ENCODE measurements around the gene CD63. TPM values are rescaled to one million over a fixed set of nuclear protein-coding genes. Genes with fewer than 3 reads are reported as not detected.

CD63 gene
- total RNA-seq, 1 experiment from 2014 or later: 869 TPM

- Histone ChIP-seq H3K4me2 (ENCODE audit: low read length) (no peak overlapping the region), H3K27ac (ENCODE audit: low read length) (no peak overlapping the region), H3K9me2 (replicated peaks; ENCODE audit: low read length) (no peaks in the 10 kb centered on the region), H4K20me1 (ENCODE audit: low read length) (no peaks in the 10 kb centered on the region), H3K36me3 (ENCODE audit: low read depth, low read length) (no peaks in the 10 kb centered on the region), H3K4me3 (ENCODE audit: low read length) (no peak overlapping the region), H3K9ac (ENCODE audit: low read length) (no peak overlapping the region), H3K27me3 (ENCODE audit: low read length) (no peaks in the 10 kb centered on the region), H3F3A (ENCODE audit: low read length, unreplicated experiment) (no peaks in the 10 kb centered on the region), H3K4me1 (ENCODE audit: insufficient read depth, low read length) (no peaks in the 10 kb centered on the region), H2AFZ (ENCODE audit: low read length) (no peak overlapping the region), H3K79me2 (ENCODE audit: low read length) (no peaks in the 10 kb centered on the region), H3K9me3 (ENCODE audit: low read length) (no peaks in the 10 kb centered on the region)
- ATAC-seq (no peak), DNase-seq (no peak)
- no TSS peak for BruUV-seq (replicated peaks)
- intact Hi-C loops (cut with micrococcal nuclease): no loop called here
- POLR2A ChIA-PET (ENCODE audit: unreplicated experiment): no interaction called here
- CTCF ChIA-PET: no interaction called here
- TF ChIP-seq EZH2 (IDR thresholded peaks at IDR 0.05; ENCODE audit: low read length, unreplicated experiment): no peak
Measured at GRCh38 chr12:55696141-55696540, 32.7 kb downstream of the CD63 start.

GRCh38 chr12:55695349-55695748, 33.5 kb downstream of the CD63 start:
- BruUV-seq (replicated peaks): no TSS peak
- no peaks in the 10 kb centered on the region for H3K36me3 ChIP-seq (ENCODE audit: low read depth, low read length)
- H3F3A ChIP-seq (ENCODE audit: low read length, unreplicated experiment): no peaks in the 10 kb centered on the region
- no peaks in the 10 kb centered on the region for H3K79me2 ChIP-seq (ENCODE audit: low read length)
- ChIA-PET POLR2A (ENCODE audit: unreplicated experiment) (no interaction called here), CTCF (no interaction called here)
- no peaks in the 10 kb centered on the region for H3K4me1 ChIP-seq (ENCODE audit: insufficient read depth, low read length)
- intact Hi-C loops (cut with micrococcal nuclease): no loop called here
- no peak overlapping the region for H3K4me3 ChIP-seq (ENCODE audit: low read length)
- H2AFZ ChIP-seq (ENCODE audit: low read length): no peak overlapping the region
- no peak for DNase-seq
- H3K9me3 ChIP-seq (ENCODE audit: low read length): no peaks in the 10 kb centered on the region
- TF ChIP-seq EZH2 (IDR thresholded peaks at IDR 0.05; ENCODE audit: low read length, unreplicated experiment) (no peak), EZH2phosphoT487 (IDR thresholded peaks at IDR 0.05; ENCODE audit: borderline replicate concordance, low read length) (no peak), CTCF (conservative IDR thresholded peaks at IDR 0.05; ENCODE audit: low read depth, low read length) (no peak)
- ATAC-seq: no peak
- H4K20me1 ChIP-seq (ENCODE audit: low read length): no peaks in the 10 kb centered on the region
- H3K9me2 ChIP-seq (replicated peaks; ENCODE audit: low read length): no peaks in the 10 kb centered on the region
- no peak overlapping the region for H3K27ac ChIP-seq (ENCODE audit: low read length)
- H3K27me3 ChIP-seq (ENCODE audit: low read length): no peaks in the 10 kb centered on the region
- no peak overlapping the region for H3K9ac ChIP-seq (ENCODE audit: low read length)
- H3K4me2 ChIP-seq (ENCODE audit: low read length): no peak overlapping the region

GRCh38 chr12:55694651-55695050, 34.2 kb downstream of the CD63 start:
- ATAC-seq: no peak
- Histone ChIP-seq H3K4me1 (ENCODE audit: insufficient read depth, low read length) (no peaks in the 10 kb centered on the region), H3K9me3 (ENCODE audit: low read length) (no peaks in the 10 kb centered on the region), H3K27me3 (ENCODE audit: low read length) (no peaks in the 10 kb centered on the region), H3K4me2 (ENCODE audit: low read length) (no peak overlapping the region), H2AFZ (ENCODE audit: low read length) (no peak overlapping the region), H3K4me3 (ENCODE audit: low read length) (no peak overlapping the region), H3K27ac (ENCODE audit: low read length) (no peak overlapping the region), H4K20me1 (ENCODE audit: low read length) (no peaks in the 10 kb centered on the region), H3F3A (ENCODE audit: low read length, unreplicated experiment) (no peaks in the 10 kb centered on the region), H3K79me2 (ENCODE audit: low read length) (no peaks in the 10 kb centered on the region), H3K9ac (ENCODE audit: low read length) (no peak overlapping the region), H3K36me3 (ENCODE audit: low read depth, low read length) (no peaks in the 10 kb centered on the region), H3K9me2 (replicated peaks; ENCODE audit: low read length) (no peaks in the 10 kb centered on the region)
- no TSS peak for BruUV-seq (replicated peaks)
- POLR2A ChIA-PET (ENCODE audit: unreplicated experiment): no interaction called here
- intact Hi-C loops (cut with micrococcal nuclease): no loop called here
- CTCF ChIA-PET: no interaction called here
- no peak for DNase-seq
- TF ChIP-seq EZH2 (IDR thresholded peaks at IDR 0.05; ENCODE audit: low read length, unreplicated experiment) (no peak), CTCF (conservative IDR thresholded peaks at IDR 0.05; ENCODE audit: low read depth, low read length) (no peak), EZH2phosphoT487 (IDR thresholded peaks at IDR 0.05; ENCODE audit: borderline replicate concordance, low read length) (no peak)

All from PC-3 (cell line).